K562 (cell line): ENCODE data around the gene SUFU. TPM values are rescaled to one million over a fixed set of nuclear protein-coding genes. Genes with fewer than 3 reads are reported as not detected.
A peak's percentile ranks its signal among the peaks of the same experiment; 100 is the strongest.

Source experiments
- ATAC-seq: fragments of 200-7000 bp; cut with Tn5 transposase; 3 replicates; pipeline ENCODE4 v1.9.1; 2020; ENCODE audit warnings: moderate library complexity
- BruUV-seq: library from RNA; stranded (reverse); fragments of 400-500 nt; replicated peaks from 2 replicates; lab custom pipeline; 2021; lab: Mats Ljungman, UMichigan
- CTCF ChIA-PET: fragments of 300-600 bp; formaldehyde crosslinking; extraction: SDS; loops from one replicate; lab custom pipeline; 2021; ENCODE audit warnings: low intra/inter-chr PET ratio; lab: Yijun Ruan, JAX
- POLR2A ChIA-PET: fragments of 300-600, 350-650 bp; sonication (Branson Sonifier 250); formaldehyde crosslinking; extraction: SDS; loops from one replicate; lab custom pipeline; 2021; ENCODE audit warnings: antibody characterized with exemption, inconsistent platforms; lab: Yijun Ruan, JAX
- DNase-seq, 4 experiments: peaks; one replicate each; pipeline versions ENCODE4 v3.0.0 to v3.0.0-alpha.2; 2011 to 2018; ENCODE audit warnings: low spot score in 3 of 4, mixed read lengths in 3 of 4; ENCODE audit errors: extremely low read depth in 1 of 4
- FAIRE-seq: peaks from 2 replicates; lab custom pipeline; 2011; peaks lifted over from hg19 to GRCh38; lab: Jason Lieb, UNC
- H2AFZ ChIP-seq: 2 replicates; pipeline ENCODE4 v1.6.0; 2011; ENCODE audit warnings: low read depth, low read length, control low read depth, inconsistent platforms
- H3K27ac ChIP-seq: fragments of 200-600 bp; 3 replicates; pipeline ENCODE4 v1.8.0; 2011; ENCODE audit warnings: low read depth, mild to moderate bottlenecking, control low read depth, inconsistent platforms, low read length, moderate library complexity, mixed read lengths; ENCODE audit errors: extremely low read depth
- H3K27me3 ChIP-seq, 2 experiments: fragments of 300-600 bp in 1 of 2; 2 replicates in 1 of 2; 3 replicates in 1 of 2; pipeline versions ENCODE4 v1.6.0 to v1.8.0; 2011; ENCODE audit warnings: inconsistent platforms in 2 of 2, low read length in 2 of 2, mild to moderate bottlenecking in 1 of 2, mixed read lengths in 1 of 2, moderate library complexity in 1 of 2; ENCODE audit not compliant: control insufficient read depth in 2 of 2, insufficient read depth in 2 of 2
- H3K36me3 ChIP-seq: fragments of 300-600 bp; 3 replicates; pipeline ENCODE4 v1.8.0; 2011; ENCODE audit warnings: mild to moderate bottlenecking, low read length, inconsistent platforms; ENCODE audit not compliant: control insufficient read depth, insufficient read depth
- H3K4me1 ChIP-seq, 2 experiments: fragments of 200-600 bp in 1 of 2; replicated peaks in 1 of 2; 2 replicates in 1 of 2; 3 replicates in 1 of 2; pipeline versions ENCODE4 v1.5.1 to v1.8.0; 2011; ENCODE audit warnings: inconsistent platforms in 2 of 2, low read length in 2 of 2, mild to moderate bottlenecking in 1 of 2, mixed read lengths in 1 of 2, moderate library complexity in 1 of 2; ENCODE audit not compliant: control insufficient read depth in 2 of 2, insufficient read depth in 2 of 2
- H3K4me2 ChIP-seq: 2 replicates; pipeline ENCODE4 v1.6.1; 2011; ENCODE audit warnings: low read length, control low read depth, inconsistent platforms, mixed read lengths; ENCODE audit not compliant: insufficient read depth
- H3K4me3 ChIP-seq: fragments of 200-600 bp; sonication (generic), shearing (Covaris generic); 2 replicates; pipeline ENCODE4 v1.5.1; 2016; ENCODE audit warnings: control low read depth, inconsistent platforms
- H3K79me2 ChIP-seq: fragments of 200-600 bp; 3 replicates; pipeline ENCODE4 v1.8.0; 2011; ENCODE audit warnings: low read length, inconsistent platforms; ENCODE audit not compliant: control insufficient read depth, insufficient read depth
- H3K9ac ChIP-seq, 2 experiments: 2 replicates each; pipeline versions ENCODE4 v1.6.0 to v1.6.1; 2011; ENCODE audit warnings: low read depth in 2 of 2, low read length in 2 of 2, control low read depth in 1 of 2, inconsistent platforms in 1 of 2, mild to moderate bottlenecking in 1 of 2, mixed read lengths in 1 of 2; ENCODE audit not compliant: insufficient read depth in 1 of 2
- H3K9me1 ChIP-seq: one replicate; pipeline ENCODE4 v1.6.0; 2011; ENCODE audit warnings: inconsistent platforms, mild to moderate bottlenecking, low read length, moderate library complexity; ENCODE audit not compliant: control insufficient read depth, insufficient read depth
- H3K9me3 ChIP-seq: replicated peaks from 2 replicates; pipeline ENCODE4 v1.5.1; 2011; ENCODE audit warnings: low read depth, low read length, inconsistent platforms; ENCODE audit not compliant: control insufficient read depth, insufficient read depth
- H4K20me1 ChIP-seq: replicated peaks from 2 replicates; pipeline ENCODE4 v1.6.1; 2011; ENCODE audit warnings: low read length, inconsistent platforms, mixed read lengths; ENCODE audit not compliant: control insufficient read depth, insufficient read depth
- FUS ChIP-seq: fragments of 200-400 bp; formaldehyde crosslinking; optimal IDR thresholded peaks from 2 replicates; pipeline ENCODE3; 2017; ENCODE audit warnings: low read depth, low read length
- HNRNPLL ChIP-seq: fragments of 200-400 bp; formaldehyde crosslinking; IDR thresholded peaks from 2 replicates; pipeline ENCODE4 v1.6.1; 2017; ENCODE audit warnings: low read length, low read depth, mild to moderate bottlenecking; ENCODE audit not compliant: poor library complexity, severe bottlenecking
- MAFK ChIP-seq: IDR thresholded peaks from 2 replicates; pipeline ENCODE4 v1.6.1; 2011; ENCODE audit warnings: low read length, improper control_type of control experiment
- PYGO2 ChIP-seq: fragments of 450-650 bp; IDR thresholded peaks from 2 replicates; pipeline ENCODE4 v1.6.1; 2016; ENCODE audit warnings: mild to moderate bottlenecking, missing genetic modification characterization, moderate library complexity, missing compliant biosample characterization
- RFX5 ChIP-seq: IDR thresholded peaks from 2 replicates; pipeline ENCODE4 v1.6.1; 2011; ENCODE audit warnings: low read depth, mild to moderate bottlenecking, improper control_type of control experiment, low read length
- SIN3A ChIP-seq, 2 experiments: fragments of 150-350 bp in 1 of 2; IDR thresholded peaks; 2 replicates each; pipeline ENCODE4 v1.6.1; 2011 to 2016; ENCODE audit warnings: borderline replicate concordance in 2 of 2, low read depth in 2 of 2, low read length in 2 of 2, mild to moderate bottlenecking in 2 of 2, moderate library complexity in 2 of 2; ENCODE audit not compliant: control insufficient read depth in 1 of 2
- SMARCA4 ChIP-seq: fragments of 450-650 bp; IDR thresholded peaks from 2 replicates; pipeline ENCODE4 v1.6.1; 2016
- SMARCA5 ChIP-seq: fragments of 450-650 bp; IDR thresholded peaks from 2 replicates; pipeline ENCODE4 v1.6.1; 2016
- TEAD2 ChIP-seq: fragments of 450-650 bp; IDR thresholded peaks from 2 replicates; pipeline ENCODE4 v1.6.1; 2016; ENCODE audit warnings: missing genetic modification characterization, control low read depth, missing compliant biosample characterization
- TFAM ChIP-seq: fragments of 250-450 bp; sonication (Bioruptor Pico); conservative IDR thresholded peaks from 2 replicates; pipeline ENCODE4 v1.5.0; 2021; ENCODE audit warnings: mild to moderate bottlenecking, moderate library complexity
- THRAP3 ChIP-seq: fragments of 450-650 bp; IDR thresholded peaks from 2 replicates; pipeline ENCODE4 v1.6.1; 2016; ENCODE audit warnings: mild to moderate bottlenecking, inconsistent platforms, borderline replicate concordance
- ZBTB34 ChIP-seq: fragments of 250-450 bp; sonication (Bioruptor Pico); IDR thresholded peaks from 2 replicates; pipeline ENCODE4 v1.8.0; 2021; ENCODE audit warnings: mild to moderate bottlenecking, moderate library complexity
- ZNF780A ChIP-seq: fragments of 250-450 bp; sonication (Bioruptor Pico); IDR thresholded peaks from 2 replicates; pipeline ENCODE4 v1.5.0; 2021; ENCODE audit warnings: mild to moderate bottlenecking
- WGBS: fragments of 100-300 bp; shearing (Covaris generic); methylation state at CpG from one replicate; pipeline ENCODE4 v1.1.6; 2016; ENCODE audit warnings: low coverage, mixed read lengths; ENCODE audit not compliant: insufficient coverage; ENCODE audit errors: missing lambda C conversion rate; 5-methylcytosine and 5-hydroxymethylcytosine counted together
- in situ Hi-C: fragments of 300-500 bp; cut with MboI; formaldehyde crosslinking; loops from 4 replicates; pipeline ENCODE4 v1.15.0; 2018; ENCODE audit warnings: inconsistent platforms, mixed read lengths
- intact Hi-C: fragments of 100-400 bp; cut with micrococcal nuclease; formaldehyde crosslinking; loops from 2 replicates; pipeline ENCODE4 v1.14.2; 2022
- polyA plus RNA-seq, 8 experiments: library from polyadenylated mRNA; depleted of rRNA in 4 of 8; stranded (reverse) in 5 of 8; unstranded in 3 of 8; fragments of >200 nt; fragmentation: Nextera tagmentation in 2 of 8; fragmentation: Illumina TruSeq in 1 of 8; extraction: Ambion mirVana in 2 of 8; extraction: Trizol in 1 of 8; gene quantifications; 2 replicates each; pipeline versions ENCODE4 v1.2.1 to v1.2.3, GENCODE V29; 2011 to 2014; ENCODE audit warnings: inconsistent platforms in 1 of 8, missing spikeins in 1 of 8
- total RNA-seq, 7 experiments: library from RNA; depleted of rRNA in 6 of 7; stranded (reverse); fragments of >200 nt in 6 of 7; fragmentation: Illumina TruSeq in 2 of 7; extraction: Trizol in 2 of 7; gene quantifications; 2 replicates each; pipeline versions ENCODE4 v1.2.1 to v1.2.3, GENCODE V29; 2011 to 2021; ENCODE audit warnings: low replicate concordance in 1 of 7
- TF ChIP-seq, protein P1 (sequence below), 2 experiments: fragments of 450-650 bp; conservative IDR thresholded peaks; 2 replicates each; pipeline ENCODE4 v1.6.1; 2017; ENCODE audit warnings: mild to moderate bottlenecking in 2 of 2, moderate library complexity in 2 of 2

The SUFU gene
- total and polyA plus RNA-seq, 9 of the 15 experiments (the other 6 are each of a cell fraction or from before 2014, with no cell fraction given) = 0.59 to 6.3 (median 0.82) TPM

DNA sequence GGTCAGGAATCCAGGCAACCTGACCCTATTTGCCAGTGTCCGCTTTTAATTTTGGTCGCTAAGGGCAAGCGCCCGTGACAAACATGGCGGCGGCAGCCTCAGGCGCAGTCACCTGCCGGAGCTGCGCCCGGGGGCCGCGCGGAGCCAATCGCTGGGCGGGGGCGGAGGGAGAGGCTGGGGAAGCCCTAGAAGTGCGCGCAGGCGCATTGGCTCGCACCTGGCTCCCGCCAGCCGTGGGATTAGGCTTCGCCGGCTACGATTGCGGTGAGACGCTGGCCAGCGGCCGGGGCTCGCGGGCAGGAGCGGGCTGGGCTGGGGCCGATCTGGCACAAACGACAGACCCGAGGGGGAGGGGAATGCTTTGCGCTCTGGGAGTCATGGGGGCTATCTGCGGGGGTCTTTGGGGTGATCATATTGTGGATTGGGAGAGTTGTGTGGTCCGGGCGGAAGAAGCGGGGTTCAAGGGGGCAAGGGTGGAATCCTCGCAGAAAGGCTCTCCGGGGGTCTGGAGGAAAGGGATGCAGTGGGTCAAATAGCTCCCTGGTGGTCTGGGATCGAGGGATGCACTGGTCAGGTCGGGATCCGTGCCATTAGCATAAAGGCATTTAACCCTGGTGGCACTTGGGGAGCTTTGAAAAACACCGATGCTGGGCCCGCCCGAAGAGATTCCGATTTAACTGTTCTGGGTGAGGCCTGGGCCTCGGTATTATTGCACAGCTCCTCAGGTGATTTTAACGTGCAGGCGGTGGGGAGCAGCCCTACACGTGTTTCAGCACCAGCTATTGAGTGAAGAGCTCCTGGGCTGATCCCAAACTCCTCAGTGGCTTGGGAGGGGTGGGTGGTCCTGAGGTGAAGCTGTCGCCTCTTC, 42.4 kb upstream of the SUFU start:
- no peaks in the 10 kb centered on the region for H3K27me3 ChIP-seq
- TF ChIP-seq FUS (no peak), SMARCA4 (no peak), MAFK (no peak), TEAD2 (tag) (no peak), HNRNPLL (no peak), SMARCA5 (no peak), ZBTB34 (no peak), ZNF780A (CRISPR knock-in tag) (no peak), THRAP3 (no peak), PYGO2 (tag) (no peak), SIN3A (IDR thresholded peaks at IDR 0.05; ENCODE audit: borderline replicate concordance in 2 of 2, control insufficient read depth in 1 of 2, low read depth in 2 of 2, low read length in 2 of 2) (peak in 1 of 2 experiments; percentile 81; a peak in 1 of 4 replicates), RFX5 (no peak), TFAM (CRISPR knock-in tag) (no peak)
- TF ChIP-seq, protein P1, sequence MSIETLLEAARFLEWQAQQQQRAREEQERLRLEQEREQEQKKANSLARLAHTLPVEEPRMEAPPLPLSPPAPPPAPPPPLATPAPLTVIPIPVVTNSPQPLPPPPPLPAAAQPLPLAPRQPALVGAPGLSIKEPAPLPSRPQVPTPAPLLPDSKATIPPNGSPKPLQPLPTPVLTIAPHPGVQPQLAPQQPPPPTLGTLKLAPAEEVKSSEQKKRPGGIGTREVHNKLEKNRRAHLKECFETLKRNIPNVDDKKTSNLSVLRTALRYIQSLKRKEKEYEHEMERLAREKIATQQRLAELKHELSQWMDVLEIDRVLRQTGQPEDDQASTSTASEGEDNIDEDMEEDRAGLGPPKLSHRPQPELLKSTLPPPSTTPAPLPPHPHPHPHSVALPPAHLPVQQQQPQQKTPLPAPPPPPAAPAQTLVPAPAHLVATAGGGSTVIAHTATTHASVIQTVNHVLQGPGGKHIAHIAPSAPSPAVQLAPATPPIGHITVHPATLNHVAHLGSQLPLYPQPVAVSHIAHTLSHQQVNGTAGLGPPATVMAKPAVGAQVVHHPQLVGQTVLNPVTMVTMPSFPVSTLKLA (conservative IDR thresholded peaks at IDR 0.05) = peak; percentile 67 to 73; a peak in 3 of 4 replicates

More for the DNA sequence above, 42.4 kb upstream of the SUFU start:
- DNase-seq = peak; percentile 94 to 97 (median 96)
- Histone ChIP-seq H3K4me3 (peak overlapping the region; percentile 41), H3K9me1 (no peaks in the 10 kb centered on the region), H3K9me3 (no peaks in the 10 kb centered on the region), H3K4me2 (peak overlapping the region; percentile 80), H3K27ac (peak overlapping the region; percentile 73), H3K79me2 (no peaks in the 10 kb centered on the region), H3K4me1 (peaks cover 21 to 26% of the 10 kb centered on the region in 2 experiments), H3K9ac (peak overlapping the region; percentile 51 to 79), H3K36me3 (peaks cover 3% of the 10 kb centered on the region; the same call in 2 of the 3 replicates), H2AFZ (peak overlapping the region; percentile 99), H4K20me1 (no peaks in the 10 kb centered on the region)
- FAIRE-seq = no peak
- in situ Hi-C loops = no loop called here
- ChIA-PET CTCF (no interaction called here), POLR2A (interaction anchor here (0.6 to 4.2 kb wide), 9 partner anchors 10 to 93 kb away, joined by 3 to 24 read pairs (median 4); partner anchors contain the start of genes C10orf95 and CUEDC2)
- peak; percentile 91 for ATAC-seq
- 3% methylated on average over 36 of the region's 54 CpGs for WGBS
- no TSS peak for BruUV-seq
- intact Hi-C loops = loop anchor here (5.0 kb wide), 1 partner anchor 39 kb away; the partner anchor contains the start of gene FBXL15
